ENCODE measurements around the gene PCLO.

The PCLO gene

GRCh38 chr7:83162402-83163256 lies at the start of gene PCLO:
PCLO (minus strand) TSS chr7:83162884; CDS start chr7:83162592, 292 bp downstream.
- DNase-seq (ENCODE audit: low read depth in 2 of 2), result peak; percentile 28 to 34

DNA sequence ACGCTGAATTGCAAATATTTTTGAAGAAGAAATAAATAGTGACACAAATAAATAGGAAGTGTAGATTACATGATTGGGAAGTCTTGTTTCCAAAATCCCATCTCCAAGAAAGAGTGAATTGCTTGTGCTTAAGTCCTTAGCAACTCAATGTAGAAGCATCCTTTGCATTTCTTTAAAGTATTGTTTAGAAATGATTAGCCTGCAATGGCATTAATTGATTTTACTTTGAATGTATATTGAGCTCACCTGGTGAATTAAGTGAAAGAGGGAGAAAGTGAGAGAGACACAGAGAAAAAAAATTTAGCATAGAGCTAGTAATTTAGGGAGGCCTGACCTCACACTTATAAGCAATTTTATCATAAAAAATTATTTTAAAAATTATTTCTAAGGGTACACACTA lies 49.0 kb upstream of the PCLO start:
- DNase-seq (ENCODE audit: low read depth in 2 of 2), result no peak

- no peak for DNase-seq (ENCODE audit: low read depth in 2 of 2)
These were observed 47.8 kb upstream of the PCLO start for GRCh38 chr7:83210479-83210878.

GRCh38 chr7:83204715-83205114 lies 42.0 kb upstream of the PCLO start:
- no peak for DNase-seq (ENCODE audit: low read depth in 2 of 2)

- no peak for DNase-seq (ENCODE audit: low read depth in 2 of 2)
These were observed 38.7 kb upstream of the PCLO start for GRCh38 chr7:83201355-83201754.

GRCh38 chr7:83190659-83191389 lies 28.1 kb upstream of the PCLO start:
- DNase-seq (ENCODE audit: low read depth in 2 of 2), result no peak

DNA sequence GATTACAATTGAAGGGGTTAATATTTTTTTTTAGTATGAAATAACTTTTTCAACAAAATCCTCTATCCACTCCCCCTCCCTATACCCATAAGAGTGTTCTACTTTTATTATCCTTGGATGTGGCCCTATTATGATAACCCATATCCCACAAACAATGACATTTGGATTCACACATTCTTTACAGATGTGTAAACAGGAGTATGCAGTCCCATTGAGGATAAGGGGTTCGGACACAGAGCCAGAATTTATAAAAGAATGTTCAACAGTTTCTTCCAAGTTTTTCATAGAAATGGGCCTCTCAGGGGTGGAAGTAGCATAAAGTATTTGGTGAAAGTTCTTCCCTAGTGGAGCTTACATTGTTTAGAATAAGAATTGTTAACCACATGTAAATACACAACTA lies 16.1 kb upstream of the PCLO start:
- no peak for DNase-seq (ENCODE audit: low read depth in 2 of 2)

GRCh38 chr7:83178066-83178465 lies 15.4 kb upstream of the PCLO start:
- no peak for DNase-seq (ENCODE audit: low read depth in 2 of 2)

DNA sequence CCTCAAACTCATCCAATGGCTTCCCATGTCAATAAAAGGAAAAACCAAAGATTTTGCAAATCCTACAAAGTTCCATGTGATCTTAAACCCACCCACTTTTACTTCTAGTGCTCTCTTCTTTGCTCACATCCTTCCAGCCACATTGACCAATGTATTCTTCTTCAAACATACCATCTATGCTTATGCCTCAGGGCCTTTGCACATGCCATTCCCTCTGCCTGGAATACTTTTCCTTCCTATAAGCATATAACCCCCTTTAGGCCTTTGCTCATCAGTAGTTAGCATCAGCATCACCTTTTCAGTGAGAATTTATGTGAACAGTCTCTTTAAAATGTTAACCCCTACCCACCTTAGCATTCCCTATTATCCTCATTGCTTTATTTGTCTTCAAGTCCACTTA lies 11.0 kb upstream of the PCLO start:
- DNase-seq (ENCODE audit: low read depth in 2 of 2), result no peak

DNA sequence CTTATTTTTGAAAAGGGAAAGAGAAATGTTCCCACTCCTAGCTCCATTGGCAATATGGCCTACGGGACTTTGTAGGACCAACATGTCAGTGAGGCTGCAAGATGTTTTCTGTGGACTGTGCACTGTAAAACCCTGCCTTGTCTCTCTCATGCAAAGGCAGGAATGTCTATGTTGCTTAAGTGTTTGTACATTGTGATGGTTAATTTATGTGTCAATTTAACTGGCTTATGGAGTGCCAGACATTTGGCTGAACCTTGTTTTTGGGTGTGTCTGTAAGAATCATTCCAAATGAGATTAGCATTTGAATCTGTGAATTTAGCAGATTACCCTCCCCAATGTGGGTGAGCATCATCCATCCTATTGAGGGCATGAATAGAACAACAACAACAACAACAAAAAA lies 4.1 kb upstream of the PCLO start:
- no peak for DNase-seq (ENCODE audit: low read depth in 2 of 2)

GRCh38 chr7:83161899-83162401 lies 734 bp downstream of the PCLO start:
- DNase-seq (ENCODE audit: low read depth in 2 of 2), result no peak

DNA sequence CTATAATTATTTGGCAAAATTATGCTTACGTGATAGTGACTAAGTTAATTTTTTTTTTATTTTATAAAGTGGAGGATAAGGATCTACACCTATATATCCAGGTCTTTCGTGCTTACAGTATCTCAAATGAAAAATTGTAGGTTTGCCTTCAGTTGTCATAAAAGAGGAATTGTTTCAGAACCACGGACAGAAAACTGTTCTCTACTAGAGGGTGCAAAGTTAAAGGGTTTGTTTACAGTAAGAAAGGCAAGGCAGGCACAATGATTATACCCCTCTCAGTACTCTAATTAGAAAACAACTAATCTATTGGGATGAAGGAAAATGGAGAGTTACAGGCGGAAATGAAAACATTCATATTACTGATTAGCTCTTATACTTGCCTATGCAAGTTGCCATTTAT lies 1.5 kb downstream of the PCLO start:
- no peak for DNase-seq (ENCODE audit: low read depth in 2 of 2)

GRCh38 chr7:83159731-83160130 lies 3.0 kb downstream of the PCLO start:
- no peak for DNase-seq (ENCODE audit: low read depth in 2 of 2)

DNA sequence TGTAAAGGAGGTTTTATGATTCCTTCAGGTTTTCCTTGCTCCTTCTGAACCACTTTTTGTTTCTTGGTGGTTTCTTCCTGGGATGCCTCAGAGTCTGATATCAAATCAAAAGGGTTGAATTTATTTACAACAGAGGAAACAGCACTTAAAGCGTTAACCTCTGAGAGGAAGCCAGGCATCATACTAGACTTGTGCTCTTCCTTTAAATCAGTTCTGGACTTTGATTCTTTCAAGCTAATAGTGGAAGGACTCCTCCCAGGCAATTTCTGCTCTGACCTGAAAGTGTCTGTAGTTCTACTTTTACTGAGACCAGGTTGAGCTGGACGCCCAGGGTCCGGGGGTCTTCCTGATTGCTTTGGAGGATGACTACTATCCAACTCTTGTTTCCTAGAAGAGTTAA lies 6.7 kb downstream of the PCLO start:
- DNase-seq (ENCODE audit: low read depth in 2 of 2), result no peak

- no peak for DNase-seq (ENCODE audit: low read depth in 2 of 2)
These were observed 7.3 kb downstream of the PCLO start for GRCh38 chr7:83155407-83155806.

DNA sequence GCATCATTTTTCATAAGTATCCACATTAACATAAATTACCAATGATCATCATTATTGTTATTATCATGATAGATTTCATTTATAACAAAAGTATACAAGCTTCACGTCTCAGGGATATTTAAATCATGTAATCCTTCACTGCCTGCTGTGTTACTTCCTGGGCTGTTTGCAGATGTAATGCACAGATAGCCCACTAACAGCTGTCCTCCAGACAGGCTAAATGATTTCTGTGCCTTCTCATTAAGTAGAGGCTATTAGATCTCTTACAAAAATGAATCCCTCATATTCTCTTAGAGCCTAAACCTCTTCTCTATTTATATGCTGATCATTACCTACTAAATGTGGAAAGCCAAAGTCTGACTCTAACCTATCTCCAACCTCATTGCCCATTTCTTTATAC lies 9.3 kb downstream of the PCLO start:
- no peak for DNase-seq (ENCODE audit: low read depth in 2 of 2)

GRCh38 chr7:83150310-83150709 lies 12.4 kb downstream of the PCLO start:
- no peak for DNase-seq (ENCODE audit: low read depth in 2 of 2)

DNA sequence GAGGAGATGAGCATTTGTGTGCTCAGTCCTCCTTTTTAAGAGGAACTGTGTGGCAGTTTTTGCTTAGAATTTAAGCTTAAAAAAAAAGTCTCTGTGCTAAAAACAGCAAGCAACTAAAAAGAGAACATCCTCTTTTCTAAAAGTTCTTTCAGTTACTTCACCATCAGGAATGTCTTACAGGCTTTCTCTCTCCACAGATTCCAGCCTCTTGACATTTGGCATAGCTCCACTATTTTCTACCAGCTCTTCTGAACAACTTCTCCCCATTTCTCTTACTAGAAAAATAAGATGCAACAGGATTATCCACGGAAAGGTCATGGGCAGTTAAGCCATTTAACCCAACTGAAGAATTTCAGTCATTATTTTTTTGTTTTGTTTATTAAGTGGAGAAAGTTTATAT lies 13.2 kb downstream of the PCLO start:
- DNase-seq (ENCODE audit: low read depth in 2 of 2), result no peak

GRCh38 chr7:83148776-83149175 lies 13.9 kb downstream of the PCLO start:
- DNase-seq (ENCODE audit: low read depth in 2 of 2), result no peak

DNA sequence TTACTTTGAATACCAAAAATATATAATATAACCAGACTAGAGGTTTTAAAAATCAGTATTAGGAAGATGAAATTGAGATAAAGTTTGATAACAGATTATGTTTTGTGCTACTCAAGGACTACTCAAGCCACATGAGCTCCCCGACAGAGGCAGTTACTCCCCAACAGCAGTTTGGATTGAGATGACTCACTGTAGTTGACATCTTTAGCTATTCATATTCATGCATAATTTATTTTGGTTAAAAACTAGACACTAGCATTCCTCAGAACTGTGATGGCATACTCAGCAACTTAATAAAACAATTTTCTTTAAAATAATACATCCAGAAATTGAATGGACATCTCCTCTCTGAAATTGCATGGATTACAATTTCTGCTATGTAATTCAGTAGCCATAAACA lies 19.6 kb downstream of the PCLO start:
- no peak for DNase-seq (ENCODE audit: low read depth in 2 of 2)

GRCh38 chr7:83142365-83142764 lies 20.3 kb downstream of the PCLO start:
- DNase-seq (ENCODE audit: low read depth in 2 of 2), result no peak

DNA sequence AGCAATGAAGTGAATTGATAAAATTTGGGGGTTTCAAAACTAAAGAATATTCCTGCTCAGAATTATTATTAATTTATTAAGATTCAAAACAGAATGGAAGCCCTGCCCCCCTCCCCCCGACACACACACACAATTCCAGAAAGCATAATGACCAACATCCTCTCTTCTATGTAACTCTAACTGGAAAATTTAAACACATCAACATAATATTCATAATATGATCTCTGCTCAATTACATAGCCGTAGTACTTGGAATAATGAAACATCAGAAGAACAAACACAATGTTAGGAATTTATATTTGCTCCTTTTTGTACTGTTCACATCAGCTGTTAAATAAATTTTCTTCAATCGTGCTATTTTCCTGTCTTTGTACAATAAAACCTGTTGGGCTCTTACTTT lies 20.8 kb downstream of the PCLO start:
- no peak for DNase-seq (ENCODE audit: low read depth in 2 of 2)

All from stimulated activated CD4-positive, alpha-beta T cell treated with anti-CD3 and anti-CD28 coated beads, Interleukin-4, amount 100 ng/mL, for 48 hours (primary cell).